ENCODE results near the gene HDAC4. TPM values are rescaled to one million over a fixed set of nuclear protein-coding genes. Genes with fewer than 3 reads are reported as not detected.

HDAC4 gene
- total RNA-seq, 1 donor from 2014 or later, result 6.8 TPM

- no peak for DNase-seq (ENCODE audit: low read depth, low spot score)
These were observed 175.9 kb downstream of the HDAC4 start for GRCh38 chr2:239224955-239225354.

GRCh38 chr2:239224199-239224570 is 176.6 kb downstream of the HDAC4 start:
- no peak for DNase-seq (ENCODE audit: low read depth, low spot score)

- DNase-seq (ENCODE audit: low read depth, low spot score), result no peak
These were observed 177.3 kb downstream of the HDAC4 start for GRCh38 chr2:239223310-239224198.

GRCh38 chr2:239222706-239223309 is 178.0 kb downstream of the HDAC4 start:
- DNase-seq (ENCODE audit: low read depth, low spot score), result no peak

- no peak for DNase-seq (ENCODE audit: low read depth, low spot score)
These were observed 178.5 kb downstream of the HDAC4 start for GRCh38 chr2:239222312-239222660.

- no peak for DNase-seq (ENCODE audit: low read depth, low spot score)
These were observed 179.8 kb downstream of the HDAC4 start for GRCh38 chr2:239220981-239221396.

- no peak for DNase-seq (ENCODE audit: low read depth, low spot score)
These were observed 180.5 kb downstream of the HDAC4 start for GRCh38 chr2:239220341-239220740.

- no peak for DNase-seq (ENCODE audit: low read depth, low spot score)
These were observed 184.1 kb downstream of the HDAC4 start for GRCh38 chr2:239216614-239217273.

GRCh38 chr2:239215988-239216613 is 184.7 kb downstream of the HDAC4 start:
- DNase-seq (ENCODE audit: low read depth, low spot score), result no peak

GRCh38 chr2:239215136-239215925 is 185.5 kb downstream of the HDAC4 start:
- no peak for DNase-seq (ENCODE audit: low read depth, low spot score)

- no peak for DNase-seq (ENCODE audit: low read depth, low spot score)
These were observed 186.1 kb downstream of the HDAC4 start for GRCh38 chr2:239214725-239215124.

- no peak for DNase-seq (ENCODE audit: low read depth, low spot score)
These were observed 187.1 kb downstream of the HDAC4 start for GRCh38 chr2:239213643-239214101.

- DNase-seq (ENCODE audit: low read depth, low spot score), result no peak
These were observed 187.7 kb downstream of the HDAC4 start for GRCh38 chr2:239212929-239213642.

- DNase-seq (ENCODE audit: low read depth, low spot score), result no peak
These were observed 188.5 kb downstream of the HDAC4 start for GRCh38 chr2:239212121-239212928.

- no peak for DNase-seq (ENCODE audit: low read depth, low spot score)
These were observed 189.3 kb downstream of the HDAC4 start for GRCh38 chr2:239211396-239212094.

GRCh38 chr2:239209783-239210182 is 191.0 kb downstream of the HDAC4 start:
- DNase-seq (ENCODE audit: low read depth, low spot score), result no peak

- DNase-seq (ENCODE audit: low read depth, low spot score), result no peak
These were observed 192.2 kb downstream of the HDAC4 start for GRCh38 chr2:239208465-239209180.

- no peak for DNase-seq (ENCODE audit: low read depth, low spot score)
These were observed 194.0 kb downstream of the HDAC4 start for GRCh38 chr2:239206851-239207250.
